Measurements from ENCODE around the gene ZNF514.
"Not testable (repeated sequence)": the region's sequence is repeated elsewhere in the genome, so short reads cannot be mapped to it uniquely, and the experiment has no call there.

ZNF514 gene

DNA sequence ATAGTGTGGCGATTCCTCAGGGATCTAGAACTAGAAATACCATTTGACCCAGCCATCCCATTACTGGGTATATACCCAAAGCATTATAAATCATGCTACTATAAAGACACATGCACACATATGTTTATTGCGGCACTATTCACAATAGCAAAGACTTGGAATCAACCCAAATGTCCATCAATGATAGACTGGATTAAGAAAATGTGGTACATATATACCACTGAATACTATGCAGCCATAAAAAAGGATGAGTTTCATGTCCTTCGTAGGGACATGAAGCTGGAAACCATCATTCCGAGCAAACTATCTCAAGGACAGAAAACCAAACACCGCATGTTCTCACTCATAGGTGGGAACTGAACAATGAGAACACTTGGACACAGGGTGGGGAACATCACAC, 61.4 kb downstream of the ZNF514 start:
- DNase-seq; H3K9me3 ChIP-seq (ENCODE audit: control insufficient read depth, low read length); H2BK120ac ChIP-seq (ENCODE audit: low read depth, low read length); H3K4me3 ChIP-seq (ENCODE audit: insufficient read depth in 1 of 2, low read depth in 1 of 2, low read length in 2 of 2); H3K27ac ChIP-seq (ENCODE audit: low read length, poor library complexity, severe bottlenecking); H3K4me2 ChIP-seq (ENCODE audit: low read length, poor library complexity, severe bottlenecking); H2AK5ac ChIP-seq (ENCODE audit: low read length, severe bottlenecking); H3K14ac ChIP-seq (ENCODE audit: low read length in 2 of 2); H4K8ac ChIP-seq (ENCODE audit: low read length); H3K23ac ChIP-seq (ENCODE audit: low read length in 2 of 2); H2BK5ac ChIP-seq (ENCODE audit: low read depth, low read length, poor library complexity, severe bottlenecking); H3K27me3 ChIP-seq (ENCODE audit: control insufficient read depth in 1 of 2, insufficient read depth in 1 of 2, low read length in 2 of 2); H3K18ac ChIP-seq (ENCODE audit: low read depth in 1 of 2, low read length in 2 of 2); H2BK12ac ChIP-seq (ENCODE audit: low read length in 2 of 2); H3K79me1 ChIP-seq (replicated peaks; ENCODE audit: low read length, poor library complexity, severe bottlenecking); H2AFZ ChIP-seq (ENCODE audit: low read depth, low read length); H2BK15ac ChIP-seq (ENCODE audit: low read depth, poor library complexity, severe bottlenecking); H3K4me1 ChIP-seq (ENCODE audit: control insufficient read depth, insufficient read depth, low read depth, low read length); H3K4ac ChIP-seq (ENCODE audit: low read depth in 1 of 2, low read length in 2 of 2); H3K9ac ChIP-seq (ENCODE audit: low read length); H4K91ac ChIP-seq (ENCODE audit: low read length): not testable (repeated sequence)
- peaks cover 13 to 44% of the 10 kb centered on the region in 2 experiments for H3K36me3 ChIP-seq (ENCODE audit: control insufficient read depth in 1 of 2, insufficient read depth in 2 of 2, low read depth in 1 of 2, low read length in 2 of 2)
- WGBS: 97% methylated on average over 3 of the region's 5 CpGs

Measured in mesenchymal stem cell (in vitro differentiated cells and primary cell).